C4-2B (cell line): Measurements from ENCODE around the gene SLC6A6.

Source experiments
- ZFX ChIP-seq: fragments of 450-650 bp; IDR thresholded peaks from 2 replicates; pipeline ENCODE4 v1.6.1; 2017
- TF ChIP-seq, protein P1 (sequence below): fragments of 450-650 bp; conservative IDR thresholded peaks from 2 replicates; pipeline ENCODE4 v1.5.1; 2017; ENCODE audit warnings: mild to moderate bottlenecking

DNA sequence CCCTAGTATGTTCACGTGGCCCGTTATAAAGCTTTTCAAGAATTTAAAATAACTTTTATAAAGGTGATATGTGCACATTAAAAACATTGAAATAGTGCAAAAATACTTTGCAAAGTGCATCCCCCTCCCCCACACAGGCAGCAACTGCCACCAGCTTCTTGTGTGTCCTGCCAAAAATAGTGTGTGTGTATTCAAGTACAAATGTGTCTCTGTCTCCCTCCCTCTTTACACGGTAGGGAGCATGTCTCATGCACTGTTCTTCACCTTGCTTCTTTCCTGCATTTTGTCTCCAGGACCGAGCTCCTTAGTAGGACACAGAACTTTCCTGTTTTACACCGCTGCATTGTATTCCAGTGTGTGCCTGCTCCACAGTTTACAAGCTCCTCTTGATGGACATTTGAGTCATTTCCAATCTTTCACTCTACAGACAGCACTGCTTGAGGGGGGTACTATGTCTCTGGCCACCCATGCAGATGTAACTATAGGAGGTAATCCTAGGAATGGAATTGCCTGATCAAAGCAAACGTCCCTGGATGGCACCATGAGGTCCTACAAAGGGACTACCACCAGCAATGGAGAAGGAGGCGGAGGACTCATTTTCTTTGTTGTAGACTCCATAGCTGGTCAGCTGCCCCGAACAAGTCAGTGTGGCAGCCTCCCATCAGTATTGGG is 52.4 kb downstream of the SLC6A6 start:
- TF ChIP-seq, protein P1, sequence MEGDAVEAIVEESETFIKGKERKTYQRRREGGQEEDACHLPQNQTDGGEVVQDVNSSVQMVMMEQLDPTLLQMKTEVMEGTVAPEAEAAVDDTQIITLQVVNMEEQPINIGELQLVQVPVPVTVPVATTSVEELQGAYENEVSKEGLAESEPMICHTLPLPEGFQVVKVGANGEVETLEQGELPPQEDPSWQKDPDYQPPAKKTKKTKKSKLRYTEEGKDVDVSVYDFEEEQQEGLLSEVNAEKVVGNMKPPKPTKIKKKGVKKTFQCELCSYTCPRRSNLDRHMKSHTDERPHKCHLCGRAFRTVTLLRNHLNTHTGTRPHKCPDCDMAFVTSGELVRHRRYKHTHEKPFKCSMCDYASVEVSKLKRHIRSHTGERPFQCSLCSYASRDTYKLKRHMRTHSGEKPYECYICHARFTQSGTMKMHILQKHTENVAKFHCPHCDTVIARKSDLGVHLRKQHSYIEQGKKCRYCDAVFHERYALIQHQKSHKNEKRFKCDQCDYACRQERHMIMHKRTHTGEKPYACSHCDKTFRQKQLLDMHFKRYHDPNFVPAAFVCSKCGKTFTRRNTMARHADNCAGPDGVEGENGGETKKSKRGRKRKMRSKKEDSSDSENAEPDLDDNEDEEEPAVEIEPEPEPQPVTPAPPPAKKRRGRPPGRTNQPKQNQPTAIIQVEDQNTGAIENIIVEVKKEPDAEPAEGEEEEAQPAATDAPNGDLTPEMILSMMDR, result no peak
- no peak for TF ChIP-seq ZFX
